Endothelial cell of umbilical vein (primary cell): ENCODE results near the gene PFKFB3. TPM values are rescaled to one million over a fixed set of nuclear protein-coding genes. Genes with fewer than 3 reads are reported as not detected.

ENCODE experiments used
- BruUV-seq: library from RNA; stranded (reverse); fragments of 400-500 nt; replicated peaks from 2 replicates; lab custom pipeline; 2021; lab: Mats Ljungman, UMichigan
- CTCF ChIA-PET: fragments of 300-600, 350-600 bp; sonication (Branson Sonifier 250); formaldehyde crosslinking; loops from one replicate; lab custom pipeline; 2021; ENCODE audit warnings: antibody characterized with exemption, inconsistent platforms; lab: Charles Lee
- POLR2A ChIA-PET: fragments of 300-600, 350-600 bp; sonication (Branson Sonifier 250); formaldehyde crosslinking; loops from one replicate; lab custom pipeline; 2021; ENCODE audit warnings: antibody characterized with exemption, inconsistent platforms; lab: Charles Lee
- DNase-seq: peaks from one replicate; pipeline ENCODE4 v3.0.0-alpha.2; 2011; ENCODE audit warnings: low read depth, low spot score
- FAIRE-seq: peaks from 2 replicates; lab custom pipeline; 2011; peaks lifted over from hg19 to GRCh38; lab: Jason Lieb, UNC
- H2AFZ ChIP-seq: 2 replicates; pipeline ENCODE4 v1.6.0; 2012; ENCODE audit warnings: low read depth, low read length, control low read depth, inconsistent platforms
- H3K27ac ChIP-seq: 2 replicates; pipeline ENCODE4 v1.5.1; 2011; ENCODE audit warnings: low read depth, mild to moderate bottlenecking, control low read depth, low read length, moderate library complexity; ENCODE audit not compliant: insufficient read depth
- H3K27me3 ChIP-seq, 2 experiments: 2 replicates each; pipeline versions ENCODE4 v1.6.0 to v1.6.1; 2011; ENCODE audit warnings: low read length in 2 of 2, mixed read lengths in 1 of 2; ENCODE audit not compliant: control insufficient read depth in 2 of 2, insufficient read depth in 2 of 2
- H3K36me3 ChIP-seq, 2 experiments: 2 replicates in 1 of 2; 3 replicates in 1 of 2; pipeline ENCODE4 v1.5.1; 2011; ENCODE audit warnings: low read length in 2 of 2, mild to moderate bottlenecking in 1 of 2, moderate library complexity in 1 of 2; ENCODE audit not compliant: control insufficient read depth in 2 of 2, insufficient read depth in 2 of 2; ENCODE audit errors: extremely low read depth in 1 of 2
- H3K4me1 ChIP-seq: 3 replicates; pipeline ENCODE4 v1.5.1; 2011; ENCODE audit warnings: mild to moderate bottlenecking, low read length; ENCODE audit not compliant: control insufficient read depth, insufficient read depth; ENCODE audit errors: extremely low read depth
- H3K4me2 ChIP-seq: 2 replicates; pipeline ENCODE4 v1.6.1; 2011; ENCODE audit warnings: low read length, control low read depth, mixed read lengths; ENCODE audit not compliant: insufficient read depth
- H3K4me3 ChIP-seq, 3 experiments: fragments of 200-600 bp in 1 of 3; sonication (generic), shearing (Covaris generic) in 1 of 3; replicated peaks in 1 of 3; 2 replicates each; pipeline ENCODE4 v1.5.1; 2011 to 2016; ENCODE audit warnings: control low read depth in 3 of 3, low read length in 3 of 3, mild to moderate bottlenecking in 2 of 3, inconsistent platforms in 1 of 3, low read depth in 1 of 3, moderate library complexity in 1 of 3; ENCODE audit not compliant: insufficient read depth in 1 of 3
- H3K79me2 ChIP-seq: 2 replicates; pipeline ENCODE4 v1.6.0; 2012; ENCODE audit warnings: low read length, inconsistent platforms; ENCODE audit not compliant: control insufficient read depth, insufficient read depth
- H3K9ac ChIP-seq: replicated peaks from 2 replicates; pipeline ENCODE3; 2011; ENCODE audit warnings: low read length, control low read depth; ENCODE audit not compliant: insufficient read depth; ENCODE audit errors: extremely low read depth
- H3K9me1 ChIP-seq: replicated peaks from 3 replicates; pipeline ENCODE4 v1.6.0; 2011; ENCODE audit warnings: mild to moderate bottlenecking, low read length; ENCODE audit not compliant: control insufficient read depth, insufficient read depth; ENCODE audit errors: extremely low read depth
- H3K9me3 ChIP-seq: replicated peaks from 2 replicates; pipeline ENCODE4 v1.5.1; 2012; ENCODE audit warnings: low read length, inconsistent platforms; ENCODE audit not compliant: control insufficient read depth, insufficient read depth
- H4K20me1 ChIP-seq: replicated peaks from 2 replicates; pipeline ENCODE3; 2011; ENCODE audit warnings: mild to moderate bottlenecking, low read length; ENCODE audit not compliant: control insufficient read depth, insufficient read depth; ENCODE audit errors: extremely low read depth
- JUN ChIP-seq: IDR thresholded peaks from 2 replicates; pipeline ENCODE4 v1.6.1; 2011; ENCODE audit warnings: borderline replicate concordance, low read depth; ENCODE audit not compliant: insufficient read length, insufficient read depth
- MAX ChIP-seq: IDR thresholded peaks from 2 replicates; pipeline ENCODE4 v1.6.1; 2011; ENCODE audit not compliant: insufficient read depth, insufficient read length
- MYC ChIP-seq: IDR thresholded peaks from one replicate; pipeline ENCODE4 v1.6.1; 2011; ENCODE audit warnings: mild to moderate bottlenecking, low read depth, low read length
- dilution Hi-C: fragments of 300-500 bp; cut with MboI; formaldehyde crosslinking; loops from one replicate; pipeline ENCODE4 v1.15.0; 2019; ENCODE audit warnings: low sequenced_read_pairs; ENCODE audit not compliant: extremely low pct_ligation_motif_present
- intact Hi-C: fragments of 100-400 bp; cut with micrococcal nuclease; formaldehyde crosslinking; loops from one replicate; pipeline ENCODE4 v1.10.0; 2022
- polyA plus RNA-seq, 4 experiments: library from polyadenylated mRNA; depleted of rRNA in 3 of 4; stranded (reverse) in 3 of 4; unstranded in 1 of 4; fragments of >200 nt; gene quantifications; 2 replicates each; pipeline versions ENCODE4 v1.2.1 to v1.2.3, GENCODE V29; 2011 to 2012; ENCODE audit warnings: missing spikeins in 1 of 4
- total RNA-seq: library from RNA; stranded (reverse); gene quantifications from 2 replicates; pipeline ENCODE4 v1.2.3, GENCODE V29; 2021
- TF ChIP-seq, protein P1 (sequence below), 2 donors: IDR thresholded peaks; 1 replicate in 1 of 2; 2 replicates in 1 of 2; pipeline ENCODE4 v1.5.1; 2011; ENCODE audit warnings: low read length in 2 of 2, mild to moderate bottlenecking in 2 of 2, moderate library complexity in 2 of 2, control low read depth in 1 of 2, inconsistent platforms in 1 of 2, low read depth in 1 of 2; ENCODE audit not compliant: insufficient read depth in 1 of 2; ENCODE audit errors: extremely low read depth in 1 of 2

Gene PFKFB3
- total and polyA plus RNA-seq, 2 donors (not counting 3 experiments of a cell fraction or from before 2014, with no cell fraction given) = 15.8 to 33.7 TPM

DNA sequence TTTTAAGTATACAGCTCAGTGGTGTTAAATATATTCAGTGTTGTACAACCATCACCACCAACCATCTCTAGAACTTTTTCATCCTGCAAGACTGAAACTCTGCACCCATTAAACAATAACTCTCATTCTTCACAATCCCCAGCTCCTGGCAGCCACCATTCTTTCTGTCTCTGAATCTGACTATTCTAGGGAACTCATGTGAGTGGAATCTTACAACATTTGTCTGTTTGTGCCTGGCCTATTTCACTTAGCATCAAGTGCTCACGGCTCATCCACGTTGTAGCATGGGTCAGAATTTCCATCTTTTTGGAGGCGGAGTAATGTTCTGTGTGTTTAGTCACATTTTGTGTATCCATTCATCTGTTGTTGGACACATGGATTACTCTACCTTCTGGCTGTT, 40.8 kb upstream of the PFKFB3 start:
- intact Hi-C loops = no loop called here
- dilution Hi-C loops = no loop called here

More for the DNA sequence above, 40.8 kb upstream of the PFKFB3 start:
- Histone ChIP-seq H3K79me2 (peaks cover 45% of the 10 kb centered on the region), H3K9me1 (no peaks in the 10 kb centered on the region), H3K27me3 (no peaks in the 10 kb centered on the region), H3K36me3 (no peaks in the 10 kb centered on the region), H3K4me2 (no peak overlapping the region), H3K9ac (no peak overlapping the region), H3K27ac (no peak overlapping the region), H4K20me1 (no peaks in the 10 kb centered on the region), H3K4me1 (peaks cover 30% of the 10 kb centered on the region), H2AFZ (no peak overlapping the region), H3K4me3 (no peak overlapping the region), H3K9me3 (no peaks in the 10 kb centered on the region)
- FAIRE-seq (no peak), DNase-seq (no peak)
- no TSS peak for BruUV-seq
- TF ChIP-seq, protein P1, sequence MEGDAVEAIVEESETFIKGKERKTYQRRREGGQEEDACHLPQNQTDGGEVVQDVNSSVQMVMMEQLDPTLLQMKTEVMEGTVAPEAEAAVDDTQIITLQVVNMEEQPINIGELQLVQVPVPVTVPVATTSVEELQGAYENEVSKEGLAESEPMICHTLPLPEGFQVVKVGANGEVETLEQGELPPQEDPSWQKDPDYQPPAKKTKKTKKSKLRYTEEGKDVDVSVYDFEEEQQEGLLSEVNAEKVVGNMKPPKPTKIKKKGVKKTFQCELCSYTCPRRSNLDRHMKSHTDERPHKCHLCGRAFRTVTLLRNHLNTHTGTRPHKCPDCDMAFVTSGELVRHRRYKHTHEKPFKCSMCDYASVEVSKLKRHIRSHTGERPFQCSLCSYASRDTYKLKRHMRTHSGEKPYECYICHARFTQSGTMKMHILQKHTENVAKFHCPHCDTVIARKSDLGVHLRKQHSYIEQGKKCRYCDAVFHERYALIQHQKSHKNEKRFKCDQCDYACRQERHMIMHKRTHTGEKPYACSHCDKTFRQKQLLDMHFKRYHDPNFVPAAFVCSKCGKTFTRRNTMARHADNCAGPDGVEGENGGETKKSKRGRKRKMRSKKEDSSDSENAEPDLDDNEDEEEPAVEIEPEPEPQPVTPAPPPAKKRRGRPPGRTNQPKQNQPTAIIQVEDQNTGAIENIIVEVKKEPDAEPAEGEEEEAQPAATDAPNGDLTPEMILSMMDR (IDR thresholded peaks at IDR 0.05; ENCODE audit: extremely low read depth in 1 of 2, insufficient read depth in 1 of 2, low read depth in 1 of 2, low read length in 2 of 2) = no peak
- no peak for TF ChIP-seq MAX
- no peak for TF ChIP-seq MYC
- no peak for TF ChIP-seq JUN
- ChIA-PET CTCF (interaction anchor here (2.5 to 2.7 kb wide), 2 partner anchors 40 to 240 kb away, joined by 19 to 21 read pairs; partner anchors contain the start of gene PFKFB3), POLR2A (interaction anchor here (1.9 to 2.0 kb wide), 2 partner anchors 10 to 41 kb away, joined by 8 to 10 read pairs; partner anchors contain the start of gene PFKFB3)
